H1 (cell line): ENCODE results near the gene LCA5L. TPM values are rescaled to one million over a fixed set of nuclear protein-coding genes. Genes with fewer than 3 reads are reported as not detected.

Experiments used
- CTCF ChIA-PET: fragments of 300-600 bp; sonication (Branson Sonifier 250); formaldehyde crosslinking; loops from one replicate; lab custom pipeline; 2021; ENCODE audit not compliant: partially characterized antibody; lab: Charles Lee
- POLR2A ChIA-PET: fragments of 300-600 bp; sonication (Branson Sonifier 250); formaldehyde crosslinking; loops from one replicate; lab custom pipeline; 2021; ENCODE audit warnings: inconsistent platforms; ENCODE audit not compliant: partially characterized antibody; lab: Charles Lee
- DNase-seq, 2 experiments: peaks; one replicate each; pipeline versions ENCODE4 v3.0.0 to v3.0.0-alpha.2; 2010 to 2022; ENCODE audit warnings: low spot score in 2 of 2, low read depth in 1 of 2, mixed read lengths in 1 of 2
- FAIRE-seq: peaks from 2 replicates; lab custom pipeline; 2011; peaks lifted over from hg19 to GRCh38; lab: Jason Lieb, UNC
- H2AFZ ChIP-seq: 2 replicates; pipeline ENCODE4 v1.8.1; 2012; ENCODE audit warnings: low read length, inconsistent platforms
- H2AK5ac ChIP-seq: 2 replicates; pipeline ENCODE4 v1.6.1; 2013; ENCODE audit warnings: low read depth, low read length
- H2BK120ac ChIP-seq: replicated peaks from 2 replicates; pipeline ENCODE3; 2013; ENCODE audit warnings: low read depth, low read length, inconsistent platforms
- H2BK12ac ChIP-seq: 2 replicates; pipeline ENCODE4 v1.6.1; 2013; ENCODE audit warnings: low read depth, low read length
- H2BK15ac ChIP-seq: 2 replicates; pipeline ENCODE4 v1.6.1; 2013; ENCODE audit warnings: low read length
- H2BK20ac ChIP-seq: 2 replicates; pipeline ENCODE4 v1.6.1; 2013; ENCODE audit warnings: low read length
- H2BK5ac ChIP-seq: 2 replicates; pipeline ENCODE4 v1.6.1; 2013; ENCODE audit warnings: low read depth, low read length
- H3K14ac ChIP-seq: 2 replicates; pipeline ENCODE4 v1.6.1; 2013; ENCODE audit warnings: inconsistent platforms; ENCODE audit not compliant: insufficient read length
- H3K18ac ChIP-seq: 2 replicates; pipeline ENCODE4 v1.6.1; 2013; ENCODE audit warnings: low read length; ENCODE audit errors: extremely low read depth
- H3K23ac ChIP-seq: 2 replicates; pipeline ENCODE4 v1.6.1; 2013; ENCODE audit warnings: inconsistent platforms; ENCODE audit not compliant: insufficient read length
- H3K23me2 ChIP-seq: 2 replicates; pipeline ENCODE4 v1.6.1; 2013; ENCODE audit warnings: low read depth, low read length
- H3K27ac ChIP-seq: 2 replicates; pipeline ENCODE4 v1.6.1; 2011; ENCODE audit warnings: low read depth, low read length, inconsistent platforms
- H3K27me3 ChIP-seq, 4 experiments: replicated peaks in 1 of 4; 1 replicate in 1 of 4; 2 replicates in 3 of 4; pipeline versions ENCODE4 v1.6.1 to v1.8.1; 2011 to 2013; ENCODE audit warnings: low read length in 3 of 4, mild to moderate bottlenecking in 3 of 4, inconsistent platforms in 2 of 4, mixed read lengths in 2 of 4, moderate library complexity in 1 of 4; ENCODE audit not compliant: control insufficient read depth in 3 of 4, insufficient read depth in 3 of 4; ENCODE audit errors: extremely low read depth in 1 of 4
- H3K36me3 ChIP-seq, 4 experiments: 2 replicates each; pipeline versions ENCODE4 v1.6.1 to v1.8.1; 2011 to 2013; ENCODE audit warnings: mild to moderate bottlenecking in 4 of 4, low read length in 3 of 4, moderate library complexity in 2 of 4, control low read depth in 1 of 4, inconsistent platforms in 1 of 4; ENCODE audit not compliant: insufficient read depth in 4 of 4, control insufficient read depth in 2 of 4
- H3K4ac ChIP-seq: replicated peaks from 2 replicates; pipeline ENCODE3; 2013; ENCODE audit warnings: low read length, low read depth, mixed read lengths, inconsistent platforms; ENCODE audit not compliant: insufficient read length
- H3K4me1 ChIP-seq, 4 experiments: replicated peaks in 1 of 4; 1 replicate in 1 of 4; 2 replicates in 3 of 4; pipeline versions ENCODE4 v1.6.1 to v1.8.1; 2011 to 2013; ENCODE audit warnings: low read length in 3 of 4, inconsistent platforms in 2 of 4, mixed read lengths in 1 of 4; ENCODE audit not compliant: insufficient read depth in 4 of 4, control insufficient read depth in 3 of 4
- H3K4me2 ChIP-seq, 2 experiments: 2 replicates each; pipeline versions ENCODE4 v1.6.1 to v1.8.1; 2011 to 2013; ENCODE audit warnings: low read depth in 2 of 2, low read length in 2 of 2, control low read depth in 1 of 2, inconsistent platforms in 1 of 2, mild to moderate bottlenecking in 1 of 2; ENCODE audit not compliant: insufficient read depth in 1 of 2
- H3K4me3 ChIP-seq, 4 experiments: fragments of 200-600, 300-600 bp in 1 of 4; sonication (generic), shearing (Covaris generic), sonication (Bioruptor Twin) in 1 of 4; 2 replicates each; pipeline versions ENCODE4 v1.5.1 to v1.8.1; 2011 to 2016; ENCODE audit warnings: low read length in 4 of 4, low read depth in 3 of 4, control low read depth in 2 of 4, inconsistent platforms in 2 of 4, mild to moderate bottlenecking in 2 of 4, mixed read lengths in 1 of 4, moderate library complexity in 1 of 4; ENCODE audit not compliant: insufficient read depth in 2 of 4; ENCODE audit errors: extremely low read depth in 1 of 4
- H3K56ac ChIP-seq: replicated peaks from 2 replicates; pipeline ENCODE3; 2013; ENCODE audit warnings: low read depth, mild to moderate bottlenecking, mixed read lengths, low read length, inconsistent platforms; ENCODE audit not compliant: insufficient read length
- H3K79me1 ChIP-seq: 2 replicates; pipeline ENCODE4 v1.6.1; 2013; ENCODE audit warnings: low read depth, low read length, control low read depth
- H3K79me2 ChIP-seq, 2 experiments: 2 replicates each; pipeline versions ENCODE4 v1.6.1 to v1.8.1; 2012 to 2013; ENCODE audit warnings: low read length in 2 of 2, mild to moderate bottlenecking in 2 of 2, inconsistent platforms in 1 of 2; ENCODE audit not compliant: insufficient read depth in 2 of 2, control insufficient read depth in 1 of 2
- H3K9ac ChIP-seq, 4 experiments: replicated peaks in 1 of 4; 1 replicate in 1 of 4; 2 replicates in 3 of 4; pipeline versions ENCODE4 v1.6.1 to v1.8.1; 2011 to 2013; ENCODE audit warnings: low read depth in 3 of 4, low read length in 3 of 4, control low read depth in 2 of 4, mild to moderate bottlenecking in 2 of 4, moderate library complexity in 2 of 4, inconsistent platforms in 1 of 4; ENCODE audit errors: extremely low read depth in 1 of 4
- H3K9me3 ChIP-seq, 2 experiments: 2 replicates each; pipeline versions ENCODE4 v1.6.1 to v1.8.1; 2012 to 2013; ENCODE audit warnings: mild to moderate bottlenecking in 2 of 2, moderate library complexity in 2 of 2, control low read depth in 1 of 2, inconsistent platforms in 1 of 2, low read depth in 1 of 2, low read length in 1 of 2, mixed read lengths in 1 of 2; ENCODE audit not compliant: insufficient read depth in 2 of 2
- H4K20me1 ChIP-seq, 2 experiments: replicated peaks in 1 of 2; 2 replicates each; pipeline versions ENCODE3 to v1.8.1; 2011 to 2013; ENCODE audit warnings: inconsistent platforms in 2 of 2, low read length in 2 of 2, mild to moderate bottlenecking in 1 of 2; ENCODE audit not compliant: insufficient read depth in 2 of 2, control insufficient read depth in 1 of 2
- H4K5ac ChIP-seq: 2 replicates; pipeline ENCODE4 v1.6.1; 2013; ENCODE audit warnings: low read length, low read depth, mixed read lengths, inconsistent platforms; ENCODE audit not compliant: insufficient read length
- H4K8ac ChIP-seq: 2 replicates; pipeline ENCODE4 v1.8.0; 2013; ENCODE audit warnings: mild to moderate bottlenecking, moderate library complexity, low read length, inconsistent platforms; ENCODE audit not compliant: insufficient read depth; ENCODE audit errors: extremely low read depth
- H4K91ac ChIP-seq: replicated peaks from 2 replicates; pipeline ENCODE3; 2013; ENCODE audit warnings: low read length, mixed read lengths, inconsistent platforms; ENCODE audit not compliant: insufficient read length
- ATF2 ChIP-seq: IDR thresholded peaks from 2 replicates; pipeline ENCODE4 v1.6.1; 2012; ENCODE audit warnings: low read length, inconsistent platforms
- CBX8 ChIP-seq: fragments of 300-800, 300-1000 bp; sonication (generic); IDR thresholded peaks from 2 replicates; pipeline ENCODE4 v1.7.1; 2016; ENCODE audit warnings: low read depth, low read length, borderline replicate concordance
- CEBPB ChIP-seq: IDR thresholded peaks from 2 replicates; pipeline ENCODE4 v1.6.1; 2012; ENCODE audit warnings: low read depth, low read length
- CREB1 ChIP-seq: IDR thresholded peaks from 2 replicates; pipeline ENCODE4 v1.6.1; 2012; ENCODE audit warnings: inconsistent platforms
- EGR1 ChIP-seq: IDR thresholded peaks from 2 replicates; pipeline ENCODE4 v1.6.1; 2011; ENCODE audit warnings: low read depth, low read length, borderline replicate concordance
- HDAC6 ChIP-seq: IDR thresholded peaks from one replicate; pipeline ENCODE4 v1.7.1; 2012; ENCODE audit warnings: low read depth, mild to moderate bottlenecking, inconsistent platforms, low read length, moderate library complexity
- KDM5A ChIP-seq: fragments of 200-600 bp; IDR thresholded peaks from 2 replicates; pipeline ENCODE4 v1.7.1; 2012; ENCODE audit warnings: mild to moderate bottlenecking, low read length, inconsistent platforms, mixed read lengths
- MAFK ChIP-seq: IDR thresholded peaks from 2 replicates; pipeline ENCODE4 v1.6.1; 2012; ENCODE audit warnings: low read depth, mild to moderate bottlenecking, improper control_type of control experiment, low read length
- SRF ChIP-seq: IDR thresholded peaks from 2 replicates; pipeline ENCODE4 v1.6.1; 2011; ENCODE audit warnings: mild to moderate bottlenecking, low read depth, low read length, moderate library complexity
- TEAD4 ChIP-seq: IDR thresholded peaks from 2 replicates; pipeline ENCODE4 v1.6.1; 2012; ENCODE audit warnings: low read depth, low read length, inconsistent platforms, mixed read lengths
- YY1 ChIP-seq: IDR thresholded peaks from 2 replicates; pipeline ENCODE4 v1.6.1; 2011; ENCODE audit warnings: low read depth, mild to moderate bottlenecking, low read length
- WGBS, 2 experiments: shearing (Covaris generic) in 1 of 2; methylation state at CpG; one replicate each; pipeline versions ENCODE4 v1.1.6 to v1.1.7; 2013 to 2015; ENCODE audit warnings: low lambda C conversion rate in 2 of 2, mixed read lengths in 2 of 2, inconsistent platforms in 1 of 2, low coverage in 1 of 2, missing lambda C conversion rate in 1 of 2; ENCODE audit not compliant: insufficient replicate concordance in 2 of 2, insufficient coverage in 1 of 2, insufficient read length in 1 of 2; ENCODE audit errors: extremely low coverage in 1 of 2, missing lambda C conversion rate in 1 of 2; 5-methylcytosine and 5-hydroxymethylcytosine counted together
- polyA plus RNA-seq, 7 experiments: library from polyadenylated mRNA; depleted of rRNA in 3 of 7; stranded (reverse) in 5 of 7; unstranded in 2 of 7; fragments of >200 nt in 5 of 7; fragments of 200-250 nt in 2 of 7; gene quantifications; 1 replicate in 5 of 7; 2 replicates in 1 of 7; 4 replicates in 1 of 7; pipeline versions ENCODE4 v1.2.1 to v1.2.3, GENCODE V29; 2011 to 2013; ENCODE audit warnings: missing spikeins in 2 of 7, mixed read lengths in 2 of 7
- total RNA-seq: library from RNA; stranded (reverse); fragmentation: NEBNext Ultra II Directional; extraction: Animal tissue kit (Norgen Biotek cat#: 25700); gene quantifications from 2 replicates; pipeline ENCODE4 v1.2.1, GENCODE V29; 2021
- TF ChIP-seq, protein P1 (sequence below): IDR thresholded peaks from 2 replicates; pipeline ENCODE4 v1.6.1; 2011; ENCODE audit warnings: low read depth, mild to moderate bottlenecking, low read length; ENCODE audit not compliant: insufficient read depth

LCA5L gene
- total and polyA plus RNA-seq, 2 of the 8 experiments (the other 6 are each of a cell fraction or from before 2014, with no cell fraction given) = 0.11 to 0.84 TPM

GRCh38 chr21:39381009-39381408 is 64.6 kb downstream of the LCA5L start:
- DNase-seq = no peak
- H3K4ac ChIP-seq = no peak overlapping the region
- H3K79me2 ChIP-seq = peaks cover 0 to 4% of the 10 kb centered on the region in 2 experiments; a peak in 1 of 4 replicates
- no peak overlapping the region for H4K5ac ChIP-seq
- no peaks in the 10 kb centered on the region for H3K9me3 ChIP-seq
- 0 out of 2 replicates have a peak overlapping the region, but pooled peaks have one; percentile 16 for H2AFZ ChIP-seq
- CTCF ChIA-PET = interaction anchor here (2.0 kb wide), 1 partner anchor 10 kb away, joined by 5 read pairs; no protein-coding TSS in a partner anchor
- H4K91ac ChIP-seq = no peak overlapping the region
- 35% methylated on average over 12 of the region's 12 CpGs; no CpG with 5 or more reads in 1 of the 2 experiments for WGBS, 2 experiments
- H3K4me2 ChIP-seq = peak overlapping the region; percentile 92 to 94
- no peaks in the 10 kb centered on the region for H4K20me1 ChIP-seq
- H3K14ac ChIP-seq = no peak overlapping the region
- peaks cover 3 to 5% (median 4%) of the 10 kb centered on the region in 4 experiments; a peak in 6 of 7 replicates for H3K4me1 ChIP-seq
- H2BK5ac ChIP-seq = no peak overlapping the region
- H3K9ac ChIP-seq = peak overlapping the region in 1 of 4 experiments; percentile 52; a peak in 1 of 7 replicates
- no peak overlapping the region for H3K23ac ChIP-seq
- no peak overlapping the region for H2AK5ac ChIP-seq
- no peak overlapping the region for H2BK20ac ChIP-seq
- H3K27me3 ChIP-seq = no peaks in the 10 kb centered on the region
- POLR2A ChIA-PET = interaction anchor here (0.6 to 2.2 kb wide), 5 partner anchors 31 to 233 kb away, joined by 3 to 12 read pairs (median 6); partner anchors contain the start of gene HMGN1
- H3K18ac ChIP-seq = no peak overlapping the region
- H4K8ac ChIP-seq = no peak overlapping the region
- H2BK15ac ChIP-seq = no peak overlapping the region
- peak overlapping the region; percentile 61 to 85 (median 77) for H3K4me3 ChIP-seq
- H2BK12ac ChIP-seq = no peak overlapping the region
- FAIRE-seq = no peak
- H3K23me2 ChIP-seq = peaks cover 8% of the 10 kb centered on the region; the same call in 1 of the 2 replicates
- no peaks in the 10 kb centered on the region for H3K36me3 ChIP-seq
- H3K79me1 ChIP-seq = no peaks in the 10 kb centered on the region
- no peak overlapping the region for H3K56ac ChIP-seq
- no peak overlapping the region for H3K27ac ChIP-seq
- H2BK120ac ChIP-seq = no peak overlapping the region
- TF ChIP-seq ATF2 = no peak
- TF ChIP-seq TEAD4 = no peak
- no peak for TF ChIP-seq CBX8
- TF ChIP-seq HDAC6 = no peak
- no peak for TF ChIP-seq MAFK
- TF ChIP-seq KDM5A = no peak
- no peak for TF ChIP-seq CEBPB
- no peak for TF ChIP-seq EGR1
- no peak for TF ChIP-seq YY1
- TF ChIP-seq, protein P1, sequence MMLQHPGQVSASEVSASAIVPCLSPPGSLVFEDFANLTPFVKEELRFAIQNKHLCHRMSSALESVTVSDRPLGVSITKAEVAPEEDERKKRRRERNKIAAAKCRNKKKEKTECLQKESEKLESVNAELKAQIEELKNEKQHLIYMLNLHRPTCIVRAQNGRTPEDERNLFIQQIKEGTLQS = no peak
- TF ChIP-seq SRF = no peak
- TF ChIP-seq CREB1 = no peak
